Common myeloid progenitor, CD34-positive (primary cell): Measurements from ENCODE around the gene RSBN1L.

Experiments used
- CTCF ChIA-PET: fragments of 350-600 bp; sonication (Branson Sonifier 250); formaldehyde crosslinking; loops from one replicate; lab custom pipeline; 2021; ENCODE audit warnings: antibody characterized with exemption; lab: Charles Lee
- POLR2A ChIA-PET: fragments of 350-600 bp; sonication (Branson Sonifier 250); formaldehyde crosslinking; loops from one replicate; lab custom pipeline; 2021; ENCODE audit warnings: antibody characterized with exemption; lab: Charles Lee
- DNase-seq, 3 donors: peaks; one replicate each; pipeline versions ENCODE4 v3.0.0 to v3.0.0-alpha.2; 2013
- H3K27ac ChIP-seq, 2 experiments: 1 replicate in 1 of 2; 2 replicates in 1 of 2; pipeline ENCODE4 v1.7.0; 2013; ENCODE audit warnings: inconsistent platforms in 2 of 2, low read length in 2 of 2, mild to moderate bottlenecking in 2 of 2, low read depth in 1 of 2, moderate library complexity in 1 of 2; ENCODE audit not compliant: severe bottlenecking in 2 of 2, insufficient read depth in 1 of 2, poor library complexity in 1 of 2
- H3K27me3 ChIP-seq, 5 experiments: replicated peaks in 2 of 5; 1 replicate in 3 of 5; 2 replicates in 2 of 5; pipeline versions ENCODE4 v1.6.1 to v1.7.0; 2013; ENCODE audit warnings: low read length in 4 of 5, mild to moderate bottlenecking in 2 of 5, moderate library complexity in 2 of 5, inconsistent platforms in 1 of 5; ENCODE audit not compliant: insufficient read depth in 5 of 5, control insufficient read depth in 4 of 5
- H3K36me3 ChIP-seq, 4 experiments: 1 replicate in 2 of 4; 2 replicates in 2 of 4; pipeline versions ENCODE4 v1.6.1 to v1.7.0; 2013; ENCODE audit warnings: low read length in 3 of 4, control low read depth in 1 of 4, mild to moderate bottlenecking in 1 of 4; ENCODE audit not compliant: control insufficient read depth in 4 of 4, insufficient read depth in 4 of 4
- H3K4me1 ChIP-seq, 4 experiments: 1 replicate in 3 of 4; 2 replicates in 1 of 4; pipeline versions ENCODE4 v1.6.1 to v1.7.1; 2013; ENCODE audit warnings: low read length in 3 of 4, mild to moderate bottlenecking in 3 of 4, control low read depth in 1 of 4, inconsistent platforms in 1 of 4, moderate library complexity in 1 of 4; ENCODE audit not compliant: control insufficient read depth in 4 of 4, insufficient read depth in 4 of 4; ENCODE audit errors: control extremely low read depth in 1 of 4
- H3K4me3 ChIP-seq, 7 experiments: 1 replicate in 4 of 7; 2 replicates in 3 of 7; pipeline versions ENCODE4 v1.5.1 to v1.7.0; 2013; ENCODE audit warnings: mild to moderate bottlenecking in 7 of 7, low read length in 6 of 7, moderate library complexity in 6 of 7, inconsistent platforms in 2 of 7, low read depth in 2 of 7, control low read depth in 1 of 7; ENCODE audit not compliant: insufficient read depth in 4 of 7, control insufficient read depth in 1 of 7; ENCODE audit errors: extremely low read depth in 1 of 7
- H3K9me3 ChIP-seq, 5 experiments: 1 replicate in 4 of 5; 2 replicates in 1 of 5; pipeline versions ENCODE4 v1.6.1 to v1.7.1; 2013; ENCODE audit warnings: low read length in 4 of 5, mild to moderate bottlenecking in 2 of 5, inconsistent platforms in 1 of 5, low read depth in 1 of 5, moderate library complexity in 1 of 5; ENCODE audit not compliant: control insufficient read depth in 4 of 5, insufficient read depth in 2 of 5; ENCODE audit errors: control extremely low read depth in 1 of 5
- whole genome bisulfite sequencing: methylation state at CpG from one replicate; pipeline ENCODE4 v1.1.5; 2013; ENCODE audit not compliant: insufficient coverage; 5-methylcytosine and 5-hydroxymethylcytosine counted together

The RSBN1L gene

DNA sequence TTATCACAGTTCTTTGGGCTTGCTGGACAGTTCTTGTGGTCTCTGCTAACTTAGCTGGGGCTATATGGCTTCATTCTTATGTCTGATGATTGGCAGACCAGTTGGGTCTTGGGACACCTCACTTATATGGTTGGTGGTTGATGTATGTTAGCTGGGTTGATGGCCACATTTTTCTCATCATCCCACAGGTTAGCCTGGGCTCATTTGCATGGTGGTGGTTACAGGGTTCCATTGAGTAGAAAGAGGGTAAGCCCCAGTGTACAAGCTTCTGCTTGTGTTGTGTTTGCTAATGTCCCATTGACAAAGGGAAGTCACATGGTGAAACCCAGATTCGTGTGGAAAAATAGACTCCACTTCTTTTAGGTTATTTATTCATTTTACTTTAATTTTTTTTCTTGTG is 61.3 kb downstream of the RSBN1L start:
- H3K27me3 ChIP-seq, result no peaks in the 10 kb centered on the region
- H3K36me3 ChIP-seq, result peaks cover 0 to 8% (median 2%) of the 10 kb centered on the region in 4 experiments
- WGBS, result no CpG with 5 or more reads among the region's 1 CpG
- POLR2A ChIA-PET, result no interaction called here
- no peak overlapping the region for H3K27ac ChIP-seq
- no peak overlapping the region for H3K4me3 ChIP-seq
- DNase-seq, result no peak
- no peaks in the 10 kb centered on the region for H3K9me3 ChIP-seq
- CTCF ChIA-PET, result interaction anchor here (0.6 to 6.3 kb wide), 17 partner anchors 15 to 388 kb away, joined by 3 to 69 read pairs (median 5); partner anchors contain the start of genes PHTF2, RSBN1L and TMEM60
- peaks cover 31 to 50% (median 41%) of the 10 kb centered on the region in 4 experiments for H3K4me1 ChIP-seq

DNA sequence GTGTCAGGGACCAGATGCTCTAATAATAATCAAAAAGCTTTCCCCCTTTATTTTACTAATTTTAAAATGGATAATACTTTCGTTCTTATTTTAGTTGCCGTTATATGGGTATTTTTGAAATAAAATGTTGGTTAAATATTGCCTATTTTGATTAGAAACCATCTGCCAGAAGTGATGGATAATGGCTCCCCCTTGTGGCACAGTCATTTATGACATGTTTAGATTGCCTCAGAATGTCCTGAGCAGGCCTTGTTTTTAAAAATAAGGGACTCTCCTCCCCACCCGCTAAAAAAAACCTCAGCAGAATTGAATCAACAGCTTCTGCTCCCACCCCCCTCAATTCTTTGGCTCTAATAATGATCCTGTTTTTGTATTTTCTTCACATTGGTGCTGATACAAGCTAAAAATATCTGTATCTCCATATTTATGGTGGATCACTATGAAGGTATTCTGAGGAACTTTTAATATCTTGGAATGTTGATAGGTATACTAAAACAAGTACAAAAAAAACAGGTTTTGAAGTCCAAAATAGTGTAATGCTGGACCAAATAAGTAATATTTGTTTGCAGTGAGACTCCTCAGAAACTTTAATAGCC is 63.1 kb downstream of the RSBN1L start:
- POLR2A ChIA-PET, result no interaction called here
- H3K27ac ChIP-seq, result peak overlapping the region in 1 of 2 experiments; percentile 59
- DNase-seq, result peak; percentile 81 to 92 (median 85)
- H3K36me3 ChIP-seq, result peaks cover 0 to 8% (median 2%) of the 10 kb centered on the region in 4 experiments
- no peaks in the 10 kb centered on the region for H3K9me3 ChIP-seq
- peaks cover 14 to 37% (median 25%) of the 10 kb centered on the region in 4 experiments for H3K4me1 ChIP-seq
- CTCF ChIA-PET, result interaction anchor here (0.7 to 3.7 kb wide), 25 partner anchors 10 to 173 kb away, joined by 3 to 78 read pairs (median 4); partner anchors contain the start of genes PHTF2, RSBN1L and TMEM60
- 0% methylated on average over 1 of the region's 3 CpGs for WGBS
- no peaks in the 10 kb centered on the region for H3K27me3 ChIP-seq
- H3K4me3 ChIP-seq, result no peak overlapping the region

DNA sequence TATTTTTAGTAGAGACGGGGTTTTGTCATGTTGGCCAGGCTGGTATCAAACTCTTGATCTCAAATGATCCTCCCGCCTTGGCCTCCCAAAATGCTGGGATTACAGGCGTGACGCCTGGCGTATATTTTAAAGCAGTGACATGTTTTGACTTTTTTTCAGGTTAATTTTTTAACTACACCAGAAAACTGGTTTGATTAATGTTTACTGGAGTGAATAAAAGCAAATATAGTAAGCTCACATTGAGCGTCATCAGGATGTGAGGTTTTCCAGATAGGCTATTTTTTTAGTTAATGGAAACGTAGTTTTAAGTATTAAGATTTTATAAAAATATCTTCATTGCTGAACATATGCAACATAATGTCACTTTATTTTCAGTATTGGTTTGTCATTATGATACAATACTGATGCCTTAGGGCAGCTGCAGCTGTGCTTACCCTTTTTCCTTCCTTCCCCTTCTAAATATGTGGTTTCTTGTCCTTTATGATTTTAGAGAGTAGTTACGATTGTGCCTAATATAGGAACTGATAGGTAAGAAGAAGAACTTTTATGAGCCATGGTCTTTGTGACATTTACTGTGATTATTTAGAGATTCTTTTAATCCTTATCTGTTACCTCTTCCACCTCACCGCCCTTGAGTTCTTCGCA is 64.7 kb downstream of the RSBN1L start:
- no peak overlapping the region for H3K4me3 ChIP-seq
- DNase-seq, result peak in 2 of 3 donors; percentile 12 to 33
- ChIA-PET POLR2A (no interaction called here), CTCF (interaction anchor here (0.9 to 3.7 kb wide), 8 partner anchors 63 to 281 kb away, joined by 3 to 78 read pairs (median 6); partner anchors contain the start of gene RSBN1L)
- no peak overlapping the region for H3K27ac ChIP-seq
- no peaks in the 10 kb centered on the region for H3K9me3 ChIP-seq
- H3K27me3 ChIP-seq, result no peaks in the 10 kb centered on the region
- peaks cover 0 to 4% (median 1%) of the 10 kb centered on the region in 4 experiments for H3K36me3 ChIP-seq
- WGBS, result 100% methylated on average over 4 of the region's 10 CpGs
- H3K4me1 ChIP-seq, result peaks cover 12 to 34% (median 20%) of the 10 kb centered on the region in 4 experiments

GRCh38 chr7:77765481-77765880 is 69.2 kb downstream of the RSBN1L start:
- Histone ChIP-seq H3K27ac (no peak overlapping the region), H3K9me3 (no peaks in the 10 kb centered on the region), H3K27me3 (no peaks in the 10 kb centered on the region), H3K4me3 (no peak overlapping the region), H3K36me3 (peaks cover 4 to 25% (median 14%) of the 10 kb centered on the region in 4 experiments), H3K4me1 (peaks cover 5 to 14% (median 8%) of the 10 kb centered on the region in 4 experiments)
- CTCF ChIA-PET, result interaction anchor here (0.9 to 1.8 kb wide), 7 partner anchors 10 to 114 kb away, joined by 3 to 10 read pairs (median 3); partner anchors contain the start of gene RSBN1L
- 83% methylated on average over 2 of the region's 3 CpGs for WGBS
- POLR2A ChIA-PET, result no interaction called here
- no peak for DNase-seq

GRCh38 chr7:77765906-77766800 is 69.9 kb downstream of the RSBN1L start:
- peaks cover 4 to 25% (median 14%) of the 10 kb centered on the region in 4 experiments for H3K36me3 ChIP-seq
- H3K27ac ChIP-seq, result no peak overlapping the region
- H3K9me3 ChIP-seq, result no peaks in the 10 kb centered on the region
- ChIA-PET POLR2A (no interaction called here), CTCF (interaction anchor here (0.9 to 1.8 kb wide), 6 partner anchors 11 to 115 kb away, joined by 3 to 10 read pairs (median 4); partner anchors contain the start of gene RSBN1L)
- H3K4me3 ChIP-seq, result no peak overlapping the region
- H3K27me3 ChIP-seq, result no peaks in the 10 kb centered on the region
- H3K4me1 ChIP-seq, result peaks cover 2 to 7% (median 3%) of the 10 kb centered on the region in 4 experiments
- DNase-seq, result no peak
- WGBS, result 93% methylated on average over 3 of the region's 4 CpGs

DNA sequence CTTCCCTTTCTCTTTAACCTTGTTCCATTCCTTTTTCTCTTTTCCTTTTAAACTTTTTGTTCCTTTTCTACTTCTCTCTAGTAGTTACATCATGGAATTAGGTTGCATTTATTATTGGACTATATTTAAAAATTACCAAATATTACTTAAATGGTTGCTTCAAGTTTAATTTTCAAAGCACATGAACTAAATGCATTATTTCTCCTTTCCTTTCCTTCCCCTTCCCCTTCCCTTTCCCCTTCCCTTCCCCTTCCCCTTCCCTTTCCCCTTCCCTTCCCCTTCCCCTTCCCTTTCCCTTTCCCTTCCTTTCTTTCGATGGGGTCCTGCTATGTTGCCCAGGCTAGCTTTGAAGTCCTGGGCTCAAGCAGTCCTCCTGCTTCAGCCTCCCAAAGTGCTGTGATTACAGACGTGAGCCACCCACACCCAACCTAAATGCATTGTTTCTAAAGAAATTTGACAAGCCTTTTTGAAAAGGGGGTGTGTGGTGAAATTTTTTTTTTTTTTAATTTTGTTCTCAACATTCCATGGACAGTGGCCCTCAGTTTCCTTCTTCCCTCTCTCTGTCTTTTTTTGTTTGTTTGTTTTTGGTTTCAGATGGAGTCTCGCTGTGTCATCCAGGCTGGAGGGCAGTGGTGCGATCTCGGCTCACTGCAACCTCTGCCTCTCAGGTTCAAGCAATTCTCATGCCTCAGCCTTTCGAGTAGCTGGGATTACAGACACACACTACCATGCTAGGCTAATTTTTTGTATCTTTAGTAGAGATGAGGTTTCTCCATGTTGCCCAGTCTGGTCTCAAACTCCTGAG is 70.7 kb downstream of the RSBN1L start:
- 80% methylated on average over 1 of the region's 6 CpGs for WGBS
- DNase-seq, result no peak
- Histone ChIP-seq H3K36me3 (peaks cover 4 to 25% (median 14%) of the 10 kb centered on the region in 4 experiments), H3K27ac (no peak overlapping the region), H3K4me1 (peaks cover 0 to 3% (median 2%) of the 10 kb centered on the region in 4 experiments), H3K27me3 (no peaks in the 10 kb centered on the region), H3K4me3 (no peak overlapping the region), H3K9me3 (no peaks in the 10 kb centered on the region)
- ChIA-PET POLR2A (no interaction called here), CTCF (interaction anchor here (1.0 to 2.0 kb wide), 3 partner anchors 21 to 110 kb away, joined by 3 to 10 read pairs (median 8); no protein-coding TSS in a partner anchor)
